GM12878 (cell line): ENCODE measurements around the gene PDLIM5. TPM values are rescaled to one million over a fixed set of nuclear protein-coding genes. Genes with fewer than 3 reads are reported as not detected.

ENCODE experiments used
- ATAC-seq: fragments of 200-7000 bp; cut with Tn5 transposase; 3 replicates; pipeline ENCODE4 v1.9.1; 2020; ENCODE audit warnings: mild to moderate bottlenecking, moderate library complexity
- BruUV-seq: library from RNA; stranded (reverse); fragments of 400-500 nt; replicated peaks from 2 replicates; lab custom pipeline; 2021; lab: Mats Ljungman, UMichigan
- CTCF ChIA-PET: fragments of 300-600 bp; sonication (Branson Sonifier 250); formaldehyde crosslinking; extraction: SDS; loops from one replicate; lab custom pipeline; 2021; ENCODE audit warnings: inconsistent platforms; lab: Yijun Ruan, JAX
- POLR2A ChIA-PET: fragments of 350-600 bp; formaldehyde crosslinking; extraction: SDS; loops from one replicate; lab custom pipeline; 2021; ENCODE audit warnings: inconsistent platforms; lab: Charles Lee
- RAD21 ChIA-PET: fragments of 300-600 bp; sonication (Branson Sonifier 250); formaldehyde crosslinking; loops from one replicate; lab custom pipeline; 2023; ENCODE audit warnings: antibody characterized with exemption; ENCODE audit not compliant: unreplicated experiment; lab: Charles Lee
- SMC1A ChIA-PET: fragments of 300-600 bp; sonication (Branson Sonifier 250); formaldehyde crosslinking; loops from one replicate; lab custom pipeline; 2023; ENCODE audit not compliant: unreplicated experiment, uncharacterized antibody; lab: Charles Lee
- DNase-seq: peaks from one replicate; pipeline ENCODE4 v3.0.0-alpha.2; 2011; ENCODE audit warnings: low read depth, low spot score
- FAIRE-seq: peaks from 3 replicates; lab custom pipeline; 2011; peaks lifted over from hg19 to GRCh38; lab: Jason Lieb, UNC
- H2AFZ ChIP-seq: 2 replicates; pipeline ENCODE4 v1.6.0; 2011; ENCODE audit warnings: low read depth, low read length, control low read depth; ENCODE audit not compliant: control insufficient read depth
- H3K27ac ChIP-seq: 2 replicates; pipeline ENCODE4 v1.5.1; 2011; ENCODE audit warnings: control low read depth; ENCODE audit not compliant: control insufficient read depth, insufficient read depth
- H3K27me3 ChIP-seq, 2 experiments: replicated peaks in 1 of 2; 2 replicates each; pipeline versions ENCODE4 v1.6.0 to v1.6.1; 2011; ENCODE audit warnings: low read length in 1 of 2; ENCODE audit not compliant: control insufficient read depth in 2 of 2, insufficient read depth in 2 of 2
- H3K36me3 ChIP-seq, 2 experiments: 2 replicates each; pipeline ENCODE4 v1.5.1; 2011; ENCODE audit warnings: low read length in 1 of 2; ENCODE audit not compliant: control insufficient read depth in 2 of 2, insufficient read depth in 2 of 2
- H3K4me1 ChIP-seq: 2 replicates; pipeline ENCODE4 v1.6.1; 2011; ENCODE audit warnings: mild to moderate bottlenecking, low read length, moderate library complexity, mixed read lengths; ENCODE audit not compliant: control insufficient read depth, insufficient read depth
- H3K4me2 ChIP-seq: 2 replicates; pipeline ENCODE4 v1.6.0; 2011; ENCODE audit warnings: control low read depth; ENCODE audit not compliant: control insufficient read depth, insufficient read depth
- H3K4me3 ChIP-seq: fragments of 200-600 bp; sonication (generic); 2 replicates; pipeline ENCODE4 v1.5.1; 2016
- H3K79me2 ChIP-seq: 2 replicates; pipeline ENCODE4 v1.6.0; 2011; ENCODE audit warnings: low read length; ENCODE audit not compliant: control insufficient read depth, insufficient read depth
- H3K9ac ChIP-seq: 2 replicates; pipeline ENCODE4 v1.8.0; 2011; ENCODE audit warnings: low read length, control low read depth, mixed read lengths; ENCODE audit not compliant: control insufficient read depth, insufficient read depth
- H3K9me3 ChIP-seq: replicated peaks from 3 replicates; pipeline ENCODE4 v1.5.1; 2011; ENCODE audit warnings: mild to moderate bottlenecking, low read length; ENCODE audit not compliant: control insufficient read depth, insufficient read depth
- H4K20me1 ChIP-seq: 2 replicates; pipeline ENCODE4 v1.6.0; 2011; ENCODE audit not compliant: control insufficient read depth, insufficient read depth
- CUX1 ChIP-seq: IDR thresholded peaks from 2 replicates; pipeline ENCODE4 v1.6.1; 2012; ENCODE audit warnings: improper control_type of control experiment, low read depth, low read length; ENCODE audit not compliant: insufficient replicate concordance
- DPF2 ChIP-seq: fragments of 450-650 bp; IDR thresholded peaks from 2 replicates; pipeline ENCODE4 v1.6.1; 2017; ENCODE audit warnings: mild to moderate bottlenecking
- E2F4 ChIP-seq: IDR thresholded peaks from 2 replicates; pipeline ENCODE4 v1.6.1; 2012; ENCODE audit warnings: low read depth, low read length, improper control_type of control experiment
- MEF2B ChIP-seq: fragments of 450-650 bp; IDR thresholded peaks from 2 replicates; pipeline ENCODE4 v1.6.1; 2018; ENCODE audit warnings: mild to moderate bottlenecking, moderate library complexity; ENCODE audit not compliant: partially characterized antibody, poor library complexity, severe bottlenecking
- MTA2 ChIP-seq: fragments of 450-650 bp; IDR thresholded peaks from 2 replicates; pipeline ENCODE4 v1.6.1; 2016; ENCODE audit warnings: low read depth, mild to moderate bottlenecking, moderate library complexity
- NBN ChIP-seq: fragments of 450-650 bp; IDR thresholded peaks from 2 replicates; pipeline ENCODE4 v1.6.1; 2016
- NFYB ChIP-seq: IDR thresholded peaks from 2 replicates; pipeline ENCODE4 v1.6.1; 2011; ENCODE audit warnings: low read depth, mild to moderate bottlenecking, low read length, improper control_type of control experiment, moderate library complexity; ENCODE audit not compliant: insufficient read depth
- PAX5 ChIP-seq: IDR thresholded peaks from 2 replicates; pipeline ENCODE4 v1.6.1; 2011; ENCODE audit warnings: low read depth, low read length, borderline replicate concordance
- SPI1 ChIP-seq: IDR thresholded peaks from 2 replicates; pipeline ENCODE4 v1.6.1; 2011; ENCODE audit warnings: low read depth, mild to moderate bottlenecking, low read length, moderate library complexity, borderline replicate concordance; ENCODE audit not compliant: insufficient read depth
- TARDBP ChIP-seq: IDR thresholded peaks from 2 replicates; pipeline ENCODE4 v1.6.1; 2016; ENCODE audit warnings: borderline replicate concordance
- TCF12 ChIP-seq: IDR thresholded peaks from 2 replicates; pipeline ENCODE4 v1.6.1; 2011; ENCODE audit warnings: low read depth, mild to moderate bottlenecking, low read length
- ZNF592 ChIP-seq: fragments of 450-650 bp; IDR thresholded peaks from 2 replicates; pipeline ENCODE4 v1.6.1; 2017; ENCODE audit warnings: mild to moderate bottlenecking, moderate library complexity
- ZNF622 ChIP-seq: fragments of 450-650 bp; IDR thresholded peaks from 2 replicates; pipeline ENCODE4 v1.6.1; 2017; ENCODE audit warnings: mild to moderate bottlenecking, inconsistent platforms
- ZSCAN29 ChIP-seq: fragments of 450-650 bp; IDR thresholded peaks from 2 replicates; pipeline ENCODE4 v1.6.1; 2017; ENCODE audit warnings: mild to moderate bottlenecking, moderate library complexity
- WGBS: methylation state at CpG from one replicate; pipeline ENCODE4 v1.1.6; 2016; ENCODE audit warnings: low lambda C conversion rate; ENCODE audit not compliant: insufficient replicate concordance, insufficient coverage; ENCODE audit errors: missing lambda C conversion rate; 5-methylcytosine and 5-hydroxymethylcytosine counted together
- in situ Hi-C: fragments of 300-500 bp; cut with MboI; formaldehyde crosslinking; loops from 9 replicates; pipeline ENCODE4 v1.14.3; 2018; ENCODE audit warnings: mixed read lengths
- intact Hi-C: fragments of 100-400 bp; cut with micrococcal nuclease; formaldehyde crosslinking; loops from one replicate; pipeline ENCODE4 v1.14.2; 2022; ENCODE audit not compliant: unreplicated experiment
- polyA plus RNA-seq, 11 experiments: library from polyadenylated mRNA; depleted of rRNA in 4 of 11; unstranded in 6 of 11; stranded (reverse) in 5 of 11; fragments of >200 nt; fragmentation: Nextera tagmentation in 4 of 11; fragmentation: Illumina TruSeq in 1 of 11; extraction: Ambion mirVana in 4 of 11; extraction: Trizol in 1 of 11; gene quantifications; 1 replicate in 1 of 11; 2 replicates in 10 of 11; pipeline versions ENCODE4 v1.2.1 to v1.2.3, GENCODE V29; 2011 to 2016; ENCODE audit warnings: inconsistent platforms in 2 of 11, missing spikeins in 2 of 11, low read depth in 1 of 11
- total RNA-seq, 4 experiments: library from RNA; depleted of rRNA in 3 of 4; stranded (reverse); fragments of >200 nt in 3 of 4; fragmentation: Illumina TruSeq in 1 of 4; extraction: Trizol in 1 of 4; gene quantifications; 2 replicates each; pipeline versions ENCODE4 v1.2.1 to v1.2.3, GENCODE V29; 2013 to 2021

Gene PDLIM5
- total and polyA plus RNA-seq, 10 of the 15 experiments (the other 5 are each of a cell fraction or from before 2014, with no cell fraction given) = 10.0 to 52.9 (median 20.7) TPM

- TF ChIP-seq CUX1 (no peak), ZSCAN29 (no peak), TARDBP (no peak), PAX5 (no peak), DPF2 (no peak), TCF12 (no peak)
These were observed 15.9 kb upstream of the PDLIM5 start (continued) for GRCh38 chr4:94435874-94436273.

GRCh38 chr4:94436512-94436911 is 15.2 kb upstream of the PDLIM5 start:
- SMC1A ChIA-PET = no interaction called here
- DNase-seq (no peak), ATAC-seq (no peak), FAIRE-seq (no peak)
- no TSS peak for BruUV-seq
- no peak overlapping the region for H3K9ac ChIP-seq
- CTCF ChIA-PET = interaction anchor here (0.9 kb wide), 1 partner anchor 29 kb away, joined by 5 read pairs; no protein-coding TSS in a partner anchor
- H3K4me2 ChIP-seq = no peak overlapping the region
- H3K27me3 ChIP-seq = no peaks in the 10 kb centered on the region
- intact Hi-C loops = no loop called here
- in situ Hi-C loops = no loop called here
- no peak overlapping the region for H3K4me3 ChIP-seq
- no peaks in the 10 kb centered on the region for H3K4me1 ChIP-seq
- H4K20me1 ChIP-seq = no peaks in the 10 kb centered on the region
- no peak overlapping the region for H2AFZ ChIP-seq
- H3K79me2 ChIP-seq = no peaks in the 10 kb centered on the region
- POLR2A ChIA-PET = no interaction called here
- no peaks in the 10 kb centered on the region for H3K36me3 ChIP-seq
- RAD21 ChIA-PET = no interaction called here
- WGBS = 5% methylated on average over 1 of the region's 1 CpG
- H3K27ac ChIP-seq = no peak overlapping the region
- no peaks in the 10 kb centered on the region for H3K9me3 ChIP-seq
- TF ChIP-seq NBN (no peak), ZNF622 (no peak), NFYB (no peak), MTA2 (no peak), E2F4 (no peak), TCF12 (no peak), MEF2B (no peak), SPI1 (no peak), ZNF592 (no peak)
